K562 (cell line): ENCODE measurements around the gene CPSF4. TPM values are rescaled to one million over a fixed set of nuclear protein-coding genes. Genes with fewer than 3 reads are reported as not detected.
A peak's percentile ranks its signal among the peaks of the same experiment; 100 is the strongest.

Experiments used
- BCLAF1 ChIP-seq, 2 experiments: fragments of 450-650 bp in 1 of 2; IDR thresholded peaks; 2 replicates each; pipeline ENCODE4 v1.6.1; 2011 to 2017; ENCODE audit warnings: low read depth in 2 of 2, antibody characterized with exemption in 1 of 2, borderline replicate concordance in 1 of 2, low read length in 1 of 2, mild to moderate bottlenecking in 1 of 2, mixed read lengths in 1 of 2; ENCODE audit not compliant: control insufficient read depth in 1 of 2
- CEBPB ChIP-seq: fragments of 450-650 bp; IDR thresholded peaks from 2 replicates; pipeline ENCODE4 v1.6.1; 2016; ENCODE audit warnings: missing genetic modification characterization, missing compliant biosample characterization
- CREB1 ChIP-seq, 2 experiments: sonication (generic) in 1 of 2; formaldehyde crosslinking in 1 of 2; IDR thresholded peaks; 2 replicates each; pipeline versions ENCODE4 v1.6.1 to v1.8.0; 2012 to 2022; ENCODE audit warnings: inconsistent platforms in 1 of 2, mild to moderate bottlenecking in 1 of 2, missing genetic modification reagents in 1 of 2, moderate library complexity in 1 of 2
- E2F1 ChIP-seq: sonication (generic); formaldehyde crosslinking; IDR thresholded peaks from 2 replicates; pipeline ENCODE4 v1.8.1; 2023; ENCODE audit warnings: mild to moderate bottlenecking, missing genetic modification reagents, moderate library complexity
- ETS2 ChIP-seq: IDR thresholded peaks from 2 replicates; pipeline ENCODE4 v1.6.1; 2016; ENCODE audit warnings: borderline replicate concordance, missing genetic modification characterization, mild to moderate bottlenecking, moderate library complexity, missing compliant biosample characterization; ENCODE audit not compliant: poor library complexity, severe bottlenecking
- EWSR1 ChIP-seq: fragments of 450-650 bp; IDR thresholded peaks from 2 replicates; pipeline ENCODE4 v1.6.1; 2018; ENCODE audit warnings: borderline replicate concordance, mild to moderate bottlenecking, low read depth, moderate library complexity; ENCODE audit not compliant: partially characterized antibody
- FOSL1 ChIP-seq: fragments of 200-800 bp; sonication (Bioruptor generic); conservative IDR thresholded peaks from 2 replicates; pipeline ENCODE4 v1.6.1; 2016; ENCODE audit warnings: missing genetic modification characterization, missing compliant biosample characterization
- HBP1 ChIP-seq: fragments of 450-650 bp; formaldehyde crosslinking; IDR thresholded peaks from 2 replicates; pipeline ENCODE4 v1.4.0; 2022; ENCODE audit warnings: missing genetic modification characterization
- HMG20A ChIP-seq: fragments of 450-650 bp; formaldehyde crosslinking; conservative IDR thresholded peaks from 2 replicates; pipeline ENCODE4 v1.4.0; 2020; ENCODE audit warnings: mild to moderate bottlenecking, mixed read lengths
- HOXB6 ChIP-seq: fragments of 250-450 bp; sonication (Bioruptor Pico); IDR thresholded peaks from 2 replicates; pipeline ENCODE4 v1.5.1; 2022; ENCODE audit warnings: mild to moderate bottlenecking, borderline replicate concordance
- MLX ChIP-seq, 2 experiments: fragments of 450-650 bp in 1 of 2; sonication (generic) in 1 of 2; formaldehyde crosslinking; conservative IDR thresholded peaks; 2 replicates each; pipeline versions ENCODE4 v1.4.0 to v1.8.1; 2020 to 2022; ENCODE audit warnings: mild to moderate bottlenecking in 1 of 2, missing genetic modification reagents in 1 of 2
- RNF2 ChIP-seq: sonication (generic); IDR thresholded peaks from 2 replicates; pipeline ENCODE4 v1.6.1; 2016
- SIN3A ChIP-seq, 2 experiments: fragments of 150-350 bp in 1 of 2; IDR thresholded peaks; 2 replicates each; pipeline ENCODE4 v1.6.1; 2011 to 2016; ENCODE audit warnings: borderline replicate concordance in 2 of 2, low read depth in 2 of 2, low read length in 2 of 2, mild to moderate bottlenecking in 2 of 2, moderate library complexity in 2 of 2; ENCODE audit not compliant: control insufficient read depth in 1 of 2
- TCF15 ChIP-seq: fragments of 250-450 bp; sonication (Bioruptor Pico); IDR thresholded peaks from 2 replicates; pipeline ENCODE4 v1.8.0; 2022; ENCODE audit warnings: moderate library complexity, mild to moderate bottlenecking, inconsistent platforms
- USF1 ChIP-seq: sonication (generic); formaldehyde crosslinking; IDR thresholded peaks from 2 replicates; pipeline ENCODE4 v1.9.0; 2022; ENCODE audit warnings: mild to moderate bottlenecking, missing genetic modification reagents
- YBX1 ChIP-seq: fragments of 450-650 bp; IDR thresholded peaks from 2 replicates; pipeline ENCODE4 v1.7.1; 2016; ENCODE audit warnings: mild to moderate bottlenecking
- ZNF217 ChIP-seq: sonication (generic); formaldehyde crosslinking; IDR thresholded peaks from 2 replicates; pipeline ENCODE4 v1.8.0; 2022; ENCODE audit warnings: mild to moderate bottlenecking, missing genetic modification reagents
- ZNF766 ChIP-seq: fragments of 200-800 bp; sonication (Bioruptor generic); conservative IDR thresholded peaks from 2 replicates; pipeline ENCODE4 v1.6.1; 2016; ENCODE audit warnings: missing genetic modification characterization, missing compliant biosample characterization
- ZSCAN29 ChIP-seq: fragments of 450-650 bp; IDR thresholded peaks from 2 replicates; pipeline ENCODE4 v1.6.1; 2017
- polyA plus RNA-seq, 8 experiments: library from polyadenylated mRNA; depleted of rRNA in 4 of 8; stranded (reverse) in 5 of 8; unstranded in 3 of 8; fragments of >200 nt; fragmentation: Nextera tagmentation in 2 of 8; fragmentation: Illumina TruSeq in 1 of 8; extraction: Ambion mirVana in 2 of 8; extraction: Trizol in 1 of 8; gene quantifications; 2 replicates each; pipeline versions ENCODE4 v1.2.1 to v1.2.3, GENCODE V29; 2011 to 2014; ENCODE audit warnings: inconsistent platforms in 1 of 8, missing spikeins in 1 of 8
- total RNA-seq, 7 experiments: library from RNA; depleted of rRNA in 6 of 7; stranded (reverse); fragments of >200 nt in 6 of 7; fragmentation: Illumina TruSeq in 2 of 7; extraction: Trizol in 2 of 7; gene quantifications; 2 replicates each; pipeline versions ENCODE4 v1.2.1 to v1.2.3, GENCODE V29; 2011 to 2021; ENCODE audit warnings: low replicate concordance in 1 of 7

The CPSF4 gene
- total and polyA plus RNA-seq, 9 of the 15 experiments (the other 6 are each of a cell fraction or from before 2014, with no cell fraction given): 16.9 to 118 (median 71.7) TPM

- TF ChIP-seq MLX (CRISPR knock-in tag; conservative IDR thresholded peaks at IDR 0.05): no peak
- peak in 1 of 2 experiments; percentile 77; a peak in 2 of 4 replicates for TF ChIP-seq SIN3A (IDR thresholded peaks at IDR 0.05; ENCODE audit: borderline replicate concordance in 2 of 2, control insufficient read depth in 1 of 2, low read depth in 2 of 2, low read length in 2 of 2)
- TF ChIP-seq CREB1 (IDR thresholded peaks at IDR 0.05): no peak
- no peak for TF ChIP-seq CREB1 (CRISPR knock-in tag; IDR thresholded peaks at IDR 0.05)
- no peak for TF ChIP-seq YBX1
- no peak for TF ChIP-seq RNF2
- no peak for TF ChIP-seq USF1 (CRISPR knock-in tag)
- 0 out of 2 replicates have a peak, but pooled peaks have one; percentile 5 for TF ChIP-seq HBP1 (CRISPR knock-in tag)
- TF ChIP-seq ZNF217 (CRISPR knock-in tag): no peak
- no peak for TF ChIP-seq ZSCAN29
- no peak for TF ChIP-seq ETS2 (tag)
- TF ChIP-seq HMG20A (CRISPR knock-in tag): no peak
- no peak for TF ChIP-seq TCF15
- TF ChIP-seq ZNF766: no peak
- TF ChIP-seq E2F1 (CRISPR knock-in tag): no peak
- TF ChIP-seq CEBPB (tag): no peak
- no peak for TF ChIP-seq HOXB6 (CRISPR knock-in tag)
- TF ChIP-seq BCLAF1 (IDR thresholded peaks at IDR 0.05; ENCODE audit: borderline replicate concordance in 1 of 2, control insufficient read depth in 1 of 2, low read depth in 2 of 2, low read length in 1 of 2): 0 out of 4 replicates have a peak, but pooled peaks of 1 of the 2 experiments have one; percentile 58
- peak; percentile 60; the same call in 1 of the 2 replicates for TF ChIP-seq FOSL1 (tag)
- TF ChIP-seq EWSR1: no peak
Measured at GRCh38 chr7:99407872-99408378, 30.8 kb upstream of the CPSF4 start (continued).
